ENCODE measurements around the gene EEFSEC.

Gene EEFSEC

DNA sequence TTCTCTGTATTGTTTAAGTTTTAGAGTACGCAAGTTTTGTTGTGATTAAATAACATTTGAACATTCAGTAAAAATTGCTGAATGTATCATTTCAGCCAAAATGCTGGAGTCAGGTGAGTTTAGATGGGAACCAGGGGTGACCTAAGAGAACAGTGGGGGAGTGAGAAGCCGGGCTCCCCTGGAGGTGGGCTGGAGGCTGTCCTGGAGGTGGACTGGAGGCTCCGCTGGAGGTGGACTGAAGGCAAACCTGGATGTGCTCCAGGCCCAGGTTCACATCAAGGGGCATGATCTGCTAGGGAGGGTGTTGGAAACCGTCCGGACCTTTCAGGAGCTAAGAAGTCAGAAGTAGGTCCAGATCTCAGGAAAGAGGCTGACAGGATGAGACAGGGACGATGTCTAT, 289.7 kb downstream of the EEFSEC start:
- H3K4me3 ChIP-seq (ENCODE audit: low read depth, low read length) = no peak overlapping the region
- no peak for DNase-seq (ENCODE audit: low read depth)
- TF ChIP-seq POLR2A (IDR thresholded peaks at IDR 0.05; ENCODE audit: extremely low read depth, insufficient read length) (no peak), MYC (IDR thresholded peaks at IDR 0.05; ENCODE audit: low read depth, low read length) (no peak)
- TF ChIP-seq, protein P1, sequence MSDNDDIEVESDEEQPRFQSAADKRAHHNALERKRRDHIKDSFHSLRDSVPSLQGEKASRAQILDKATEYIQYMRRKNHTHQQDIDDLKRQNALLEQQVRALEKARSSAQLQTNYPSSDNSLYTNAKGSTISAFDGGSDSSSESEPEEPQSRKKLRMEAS (IDR thresholded peaks at IDR 0.05; ENCODE audit: low read depth, low read length) = no peak
- TF ChIP-seq, protein P2, sequence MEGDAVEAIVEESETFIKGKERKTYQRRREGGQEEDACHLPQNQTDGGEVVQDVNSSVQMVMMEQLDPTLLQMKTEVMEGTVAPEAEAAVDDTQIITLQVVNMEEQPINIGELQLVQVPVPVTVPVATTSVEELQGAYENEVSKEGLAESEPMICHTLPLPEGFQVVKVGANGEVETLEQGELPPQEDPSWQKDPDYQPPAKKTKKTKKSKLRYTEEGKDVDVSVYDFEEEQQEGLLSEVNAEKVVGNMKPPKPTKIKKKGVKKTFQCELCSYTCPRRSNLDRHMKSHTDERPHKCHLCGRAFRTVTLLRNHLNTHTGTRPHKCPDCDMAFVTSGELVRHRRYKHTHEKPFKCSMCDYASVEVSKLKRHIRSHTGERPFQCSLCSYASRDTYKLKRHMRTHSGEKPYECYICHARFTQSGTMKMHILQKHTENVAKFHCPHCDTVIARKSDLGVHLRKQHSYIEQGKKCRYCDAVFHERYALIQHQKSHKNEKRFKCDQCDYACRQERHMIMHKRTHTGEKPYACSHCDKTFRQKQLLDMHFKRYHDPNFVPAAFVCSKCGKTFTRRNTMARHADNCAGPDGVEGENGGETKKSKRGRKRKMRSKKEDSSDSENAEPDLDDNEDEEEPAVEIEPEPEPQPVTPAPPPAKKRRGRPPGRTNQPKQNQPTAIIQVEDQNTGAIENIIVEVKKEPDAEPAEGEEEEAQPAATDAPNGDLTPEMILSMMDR (IDR thresholded peaks at IDR 0.05; ENCODE audit: low read depth, low read length) = no peak

DNA sequence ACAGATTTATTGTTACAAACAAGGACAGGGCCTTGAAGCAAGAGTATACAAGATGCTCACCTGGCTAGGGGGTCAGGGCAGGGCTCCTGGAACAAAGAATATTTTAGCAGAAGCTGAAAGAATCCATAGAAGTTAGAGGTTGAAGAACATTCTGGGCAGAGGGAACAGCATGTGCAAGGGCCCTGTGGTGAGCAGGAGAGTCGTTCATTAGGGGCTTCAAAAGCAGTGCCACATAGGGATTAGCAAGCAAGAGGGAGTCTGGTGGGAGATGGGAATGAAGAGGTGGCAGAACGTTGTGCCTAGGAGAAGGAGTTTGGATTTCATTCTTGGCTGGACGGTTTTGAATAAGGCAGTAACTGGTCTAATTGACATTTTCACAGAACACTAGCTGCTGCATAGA, 290.5 kb downstream of the EEFSEC start:
- no peak for DNase-seq (ENCODE audit: low read depth)
- H3K4me3 ChIP-seq (ENCODE audit: low read depth, low read length) = no peak overlapping the region
- TF ChIP-seq POLR2A (IDR thresholded peaks at IDR 0.05; ENCODE audit: extremely low read depth, insufficient read length) (no peak), MYC (IDR thresholded peaks at IDR 0.05; ENCODE audit: low read depth, low read length) (no peak)
- TF ChIP-seq, protein P1 (IDR thresholded peaks at IDR 0.05; ENCODE audit: low read depth, low read length) = no peak
- TF ChIP-seq, protein P2 (IDR thresholded peaks at IDR 0.05; ENCODE audit: low read depth, low read length) = no peak

DNA sequence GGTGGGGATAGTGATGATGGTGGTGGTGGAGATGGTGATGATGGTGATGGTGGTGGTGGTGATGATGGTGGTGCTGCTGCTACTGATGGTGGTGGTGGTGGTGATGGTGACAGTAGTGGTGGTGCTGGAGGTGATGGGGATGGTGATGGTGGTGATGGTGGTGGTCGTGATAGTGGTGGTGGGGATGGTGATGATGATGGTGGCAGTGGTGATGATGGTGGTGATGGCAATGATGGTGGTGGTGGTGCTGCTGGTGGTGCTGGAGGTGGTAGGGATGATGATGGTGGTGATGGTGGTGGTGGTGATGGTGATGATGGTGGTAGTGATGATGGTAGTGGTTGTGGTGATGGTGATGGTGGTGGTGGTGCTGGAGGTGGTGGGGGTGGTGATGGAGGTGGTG, 292.1 kb downstream of the EEFSEC start:
- H3K4me3 ChIP-seq (ENCODE audit: low read depth, low read length) = no peak overlapping the region
- no peak for DNase-seq (ENCODE audit: low read depth)
- TF ChIP-seq POLR2A (IDR thresholded peaks at IDR 0.05; ENCODE audit: extremely low read depth, insufficient read length) (no peak), MYC (IDR thresholded peaks at IDR 0.05; ENCODE audit: low read depth, low read length) (no peak)
- TF ChIP-seq, protein P2 (IDR thresholded peaks at IDR 0.05; ENCODE audit: low read depth, low read length) = no peak
- TF ChIP-seq, protein P1 (IDR thresholded peaks at IDR 0.05; ENCODE audit: low read depth, low read length) = no peak

DNA sequence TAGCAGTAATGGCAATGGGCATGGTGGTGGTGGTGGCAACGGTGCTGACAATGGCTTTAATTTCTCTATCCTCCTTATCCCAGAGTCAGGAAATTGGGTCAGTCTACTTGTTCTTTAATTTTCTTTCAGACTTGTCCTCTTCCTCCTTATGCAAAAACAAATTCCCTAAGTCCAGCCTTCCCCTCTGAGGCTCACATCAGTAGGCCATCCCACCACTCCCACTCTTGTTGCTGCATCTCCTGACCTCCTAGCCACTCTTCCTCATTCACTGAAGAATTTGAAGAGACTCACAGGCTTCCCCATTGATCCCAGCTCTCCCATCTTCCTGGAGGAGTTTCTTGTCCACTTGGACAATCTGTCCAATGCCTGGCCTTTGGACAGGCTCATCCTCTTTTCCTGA, 293.5 kb downstream of the EEFSEC start:
- DNase-seq (ENCODE audit: low read depth) = no peak
- TF ChIP-seq MYC (IDR thresholded peaks at IDR 0.05; ENCODE audit: low read depth, low read length) (no peak), POLR2A (IDR thresholded peaks at IDR 0.05; ENCODE audit: extremely low read depth, insufficient read length) (no peak)
- TF ChIP-seq, protein P2 (IDR thresholded peaks at IDR 0.05; ENCODE audit: low read depth, low read length) = no peak
- TF ChIP-seq, protein P1 (IDR thresholded peaks at IDR 0.05; ENCODE audit: low read depth, low read length) = no peak
- no peak overlapping the region for H3K4me3 ChIP-seq (ENCODE audit: low read depth, low read length)

DNA sequence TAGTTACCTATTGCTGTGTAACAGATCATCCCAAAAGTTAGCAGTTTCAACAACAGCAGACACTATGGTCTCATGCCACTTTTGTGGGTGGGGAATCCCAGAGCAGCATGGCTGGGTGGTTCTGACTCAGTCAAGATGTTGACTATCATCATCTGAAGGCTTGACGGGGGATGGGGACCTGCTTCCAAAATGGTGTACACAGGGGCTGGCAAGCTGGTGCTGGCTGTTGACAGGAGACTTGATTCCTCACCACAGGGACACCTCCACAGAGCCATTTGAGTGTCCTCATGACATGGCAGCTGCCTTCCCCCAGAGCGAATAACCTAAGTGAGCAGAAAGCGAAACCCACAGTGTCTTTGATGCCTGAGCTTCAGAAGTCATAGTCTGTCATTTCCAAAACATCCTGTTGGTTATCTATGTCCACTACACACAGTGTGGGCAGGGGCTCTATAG, 294.3 kb downstream of the EEFSEC start:
- DNase-seq (ENCODE audit: low read depth) = no peak
- TF ChIP-seq MYC (IDR thresholded peaks at IDR 0.05; ENCODE audit: low read depth, low read length) = no peak
- TF ChIP-seq, protein P2 (IDR thresholded peaks at IDR 0.05; ENCODE audit: low read depth, low read length) = no peak
- TF ChIP-seq POLR2A (IDR thresholded peaks at IDR 0.05; ENCODE audit: extremely low read depth, insufficient read length) = no peak

DNA sequence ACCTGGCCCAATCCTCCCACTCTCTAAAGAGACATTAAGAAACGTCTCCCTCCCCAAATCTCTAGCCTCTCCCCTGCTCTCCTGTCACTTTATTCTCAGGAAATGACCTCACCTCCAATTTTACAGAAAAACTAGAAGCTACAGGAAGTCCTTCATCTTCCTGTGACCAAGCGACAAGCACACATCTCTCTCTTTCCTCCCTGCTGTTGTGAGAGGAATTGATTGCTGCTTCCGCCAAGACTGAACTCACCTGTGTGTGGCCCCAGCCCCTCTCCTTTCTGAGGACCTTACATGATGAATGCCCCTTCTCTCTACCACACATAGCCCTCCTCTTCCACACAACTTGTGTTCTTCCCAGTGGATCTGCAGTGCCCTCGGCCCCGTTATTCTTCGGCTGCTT, 295.2 kb downstream of the EEFSEC start:
- TF ChIP-seq POLR2A (IDR thresholded peaks at IDR 0.05; ENCODE audit: extremely low read depth, insufficient read length) (no peak), MYC (IDR thresholded peaks at IDR 0.05; ENCODE audit: low read depth, low read length) (no peak)
- TF ChIP-seq, protein P1 (IDR thresholded peaks at IDR 0.05; ENCODE audit: low read depth, low read length) = no peak
- TF ChIP-seq, protein P2 (IDR thresholded peaks at IDR 0.05; ENCODE audit: low read depth, low read length) = no peak
- H3K4me3 ChIP-seq (ENCODE audit: low read depth, low read length) = no peak overlapping the region
- DNase-seq (ENCODE audit: low read depth) = no peak

More for the DNA sequence above, 294.3 kb downstream of the EEFSEC start:
- no peak overlapping the region for H3K4me3 ChIP-seq (ENCODE audit: low read depth, low read length)

All from NB4 (cell line).